Tibial artery (tissue), 4 donors: ENCODE data around the gene MGLL.

Experiments
- DNase-seq, 2 donors: peaks; one replicate each; pipeline ENCODE4 v3.0.0-alpha.2; 2019
- H3K27ac ChIP-seq, 2 donors: fragments of 200-600 bp; sonication (generic) in 1 of 2; 1 replicate in 1 of 2; 2 replicates in 1 of 2; pipeline ENCODE4 v1.5.1; 2018 to 2019; ENCODE audit warnings: mild to moderate bottlenecking in 1 of 2
- H3K27me3 ChIP-seq, 2 donors: fragments of 200-600 bp; sonication (generic) in 1 of 2; one replicate each; pipeline versions ENCODE4 v1.5.1 to v1.6.0; 2016 to 2019
- H3K36me3 ChIP-seq, 3 donors: fragments of 200-600 bp; sonication (generic) in 2 of 3; one replicate each; pipeline ENCODE4 v1.5.1; 2016 to 2019; ENCODE audit warnings: mild to moderate bottlenecking in 2 of 3
- H3K4me1 ChIP-seq, 4 donors: fragments of 200-600 bp; sonication (generic) in 2 of 4; 1 replicate in 3 of 4; 2 replicates in 1 of 4; pipeline ENCODE4 v1.5.1; 2016 to 2019
- H3K4me3 ChIP-seq, 2 donors: fragments of 200-600 bp; sonication (generic) in 1 of 2; 1 replicate in 1 of 2; 2 replicates in 1 of 2; pipeline ENCODE4 v1.5.1; 2018 to 2019; ENCODE audit warnings: mild to moderate bottlenecking in 2 of 2
- H3K9me3 ChIP-seq, 3 donors: fragments of 200-600 bp; sonication (generic) in 1 of 3; one replicate each; pipeline ENCODE4 v1.5.1; 2016 to 2019
- intact Hi-C: fragments of 100-400 bp; cut with DNase I; formaldehyde crosslinking; loops from one replicate; pipeline ENCODE4 v1.15.0; 2023; ENCODE audit warnings: low total_unique reads
- TF ChIP-seq, protein P1 (sequence below), 2 experiments: fragments of 200-600 bp in 1 of 2; fragments of 450-650 bp in 1 of 2; IDR thresholded peaks; one replicate each; pipeline ENCODE4 v1.5.1; 2017 to 2019; ENCODE audit warnings: antibody characterized with exemption in 2 of 2, mild to moderate bottlenecking in 1 of 2, moderate library complexity in 1 of 2

The MGLL gene

DNA sequence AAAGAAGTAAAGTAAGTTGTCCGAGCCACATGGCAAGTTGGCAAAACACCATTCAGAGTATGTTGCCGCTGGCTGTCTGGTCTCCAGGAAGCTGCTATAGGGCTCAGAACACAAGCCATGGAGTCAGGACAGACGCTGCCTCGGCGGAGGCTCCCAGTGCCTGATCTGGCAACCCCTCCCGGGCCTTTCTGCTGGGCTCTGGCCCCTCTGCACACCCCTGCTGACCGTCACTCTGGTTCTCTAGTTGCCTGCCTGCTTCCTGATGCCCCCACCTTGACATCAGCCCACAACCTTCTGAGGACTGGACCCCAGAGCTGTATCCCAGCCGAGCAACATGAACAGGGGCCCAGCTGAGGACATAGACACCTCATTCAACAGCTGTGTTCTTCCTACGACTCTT lies 39.1 kb downstream of the MGLL start:
- DNase-seq = peak in 1 of 2 donors; percentile 38
- Histone ChIP-seq H3K27me3 (no peaks in the 10 kb centered on the region), H3K4me1 (peaks cover 0 to 74% (median 58%) of the 10 kb centered on the region in 4 donors), H3K4me3 (no peak overlapping the region), H3K27ac (peak overlapping the region; percentile 30 to 79), H3K36me3 (no peaks in the 10 kb centered on the region), H3K9me3 (no peaks in the 10 kb centered on the region)
- intact Hi-C loops = no loop called here
- TF ChIP-seq, protein P1, sequence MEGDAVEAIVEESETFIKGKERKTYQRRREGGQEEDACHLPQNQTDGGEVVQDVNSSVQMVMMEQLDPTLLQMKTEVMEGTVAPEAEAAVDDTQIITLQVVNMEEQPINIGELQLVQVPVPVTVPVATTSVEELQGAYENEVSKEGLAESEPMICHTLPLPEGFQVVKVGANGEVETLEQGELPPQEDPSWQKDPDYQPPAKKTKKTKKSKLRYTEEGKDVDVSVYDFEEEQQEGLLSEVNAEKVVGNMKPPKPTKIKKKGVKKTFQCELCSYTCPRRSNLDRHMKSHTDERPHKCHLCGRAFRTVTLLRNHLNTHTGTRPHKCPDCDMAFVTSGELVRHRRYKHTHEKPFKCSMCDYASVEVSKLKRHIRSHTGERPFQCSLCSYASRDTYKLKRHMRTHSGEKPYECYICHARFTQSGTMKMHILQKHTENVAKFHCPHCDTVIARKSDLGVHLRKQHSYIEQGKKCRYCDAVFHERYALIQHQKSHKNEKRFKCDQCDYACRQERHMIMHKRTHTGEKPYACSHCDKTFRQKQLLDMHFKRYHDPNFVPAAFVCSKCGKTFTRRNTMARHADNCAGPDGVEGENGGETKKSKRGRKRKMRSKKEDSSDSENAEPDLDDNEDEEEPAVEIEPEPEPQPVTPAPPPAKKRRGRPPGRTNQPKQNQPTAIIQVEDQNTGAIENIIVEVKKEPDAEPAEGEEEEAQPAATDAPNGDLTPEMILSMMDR (IDR thresholded peaks at IDR 0.05) = no peak

DNA sequence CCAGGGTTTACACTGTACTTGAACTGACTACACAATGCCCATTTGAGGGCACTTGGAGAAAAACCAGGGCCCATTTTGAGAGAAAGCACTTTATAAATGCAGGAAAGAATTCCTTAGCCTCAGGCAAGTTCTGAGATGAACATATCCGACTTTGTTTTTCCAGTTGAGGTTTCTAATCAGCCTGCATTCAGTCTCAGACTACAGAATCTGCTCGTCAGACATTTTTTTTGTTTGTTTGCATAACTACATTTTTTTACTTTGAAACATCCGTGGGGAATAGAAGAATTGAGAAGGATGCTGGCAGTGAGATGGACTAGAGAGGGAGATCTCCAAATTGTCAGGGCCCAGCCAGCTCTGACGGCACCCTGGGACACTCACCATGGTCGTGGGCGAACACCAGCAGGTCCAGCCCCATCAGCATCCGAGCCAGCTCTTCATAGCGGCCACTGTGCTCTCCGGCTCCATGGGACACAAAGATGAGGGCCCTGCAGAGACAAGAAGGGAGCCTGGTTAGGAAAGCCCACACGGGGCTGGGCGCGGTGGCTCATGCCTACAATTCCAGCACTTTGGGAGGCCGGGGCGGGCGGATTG lies 40.8 kb downstream of the MGLL start:
- Histone ChIP-seq H3K27me3 (no peaks in the 10 kb centered on the region), H3K4me1 (peaks cover 0 to 61% (median 42%) of the 10 kb centered on the region in 4 donors), H3K27ac (peak overlapping the region; percentile 72 to 79), H3K9me3 (no peaks in the 10 kb centered on the region), H3K36me3 (no peaks in the 10 kb centered on the region), H3K4me3 (no peak overlapping the region)
- TF ChIP-seq, protein P1 (IDR thresholded peaks at IDR 0.05) = no peak
- intact Hi-C loops = no loop called here
- peak in 1 of 2 donors; percentile 49 for DNase-seq

GRCh38 chr3:127780536-127781400 lies 41.5 kb downstream of the MGLL start:
- peak overlapping the region; percentile 72 to 79 for H3K27ac ChIP-seq
- intact Hi-C loops = no loop called here
- no peak overlapping the region for H3K4me3 ChIP-seq
- no peaks in the 10 kb centered on the region for H3K36me3 ChIP-seq
- H3K4me1 ChIP-seq = peaks cover 0 to 61% (median 42%) of the 10 kb centered on the region in 4 donors
- no peak for DNase-seq
- TF ChIP-seq, protein P1 (IDR thresholded peaks at IDR 0.05) = no peak
- no peaks in the 10 kb centered on the region for H3K9me3 ChIP-seq
- no peaks in the 10 kb centered on the region for H3K27me3 ChIP-seq

DNA sequence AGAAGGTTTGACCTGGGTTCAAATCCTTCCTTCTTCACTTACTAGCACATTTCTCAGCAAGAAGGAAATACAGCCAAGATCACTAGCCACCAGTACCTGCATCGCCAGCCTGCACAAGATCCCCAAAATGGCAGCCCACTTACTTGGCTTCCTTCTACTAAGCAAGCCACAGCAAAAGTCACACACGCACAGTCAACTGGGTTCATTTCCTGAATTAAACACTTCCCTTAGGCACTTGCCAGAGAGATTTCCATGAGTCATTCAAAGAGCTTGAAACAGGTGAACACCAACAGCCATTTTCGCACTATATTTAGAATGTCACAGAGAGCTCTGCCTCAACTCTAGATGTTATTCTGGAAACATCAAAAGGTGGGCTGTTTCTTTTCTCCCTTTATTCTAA lies 42.6 kb downstream of the MGLL start:
- no peaks in the 10 kb centered on the region for H3K36me3 ChIP-seq

DNA sequence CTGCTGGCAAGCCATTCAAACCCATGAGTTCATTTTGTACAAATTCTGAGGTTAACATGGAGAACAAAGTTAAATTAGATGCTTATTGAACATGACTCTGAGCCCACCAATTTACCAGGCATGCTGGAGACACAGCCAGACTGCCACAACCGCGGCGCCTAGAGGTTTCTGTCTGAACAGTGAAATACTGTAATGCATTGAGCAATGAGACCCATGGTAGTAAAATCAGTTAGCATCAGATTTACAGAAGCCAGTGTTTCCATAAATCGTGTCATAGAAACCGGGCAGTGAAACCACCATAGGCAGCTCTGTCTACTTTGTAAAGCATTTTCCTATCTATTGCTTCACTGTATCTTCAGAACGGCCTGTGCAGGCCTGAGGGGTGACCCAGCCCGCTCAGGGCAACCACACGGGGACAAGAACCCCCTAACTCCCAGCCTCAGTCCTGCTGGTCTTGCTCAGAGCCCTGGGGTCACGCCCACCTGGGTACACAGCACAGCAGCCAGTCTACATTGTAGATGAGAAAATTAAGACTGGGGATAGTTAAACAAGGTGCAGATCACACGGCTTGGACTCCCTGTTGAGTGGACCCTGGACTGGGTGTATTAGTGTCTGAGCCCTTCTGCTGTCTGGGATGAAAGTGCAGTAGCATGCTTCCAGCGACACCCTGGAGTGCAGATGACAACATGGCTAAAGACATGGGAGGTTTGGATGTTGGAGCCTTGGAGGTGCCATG lies 44.2 kb downstream of the MGLL start:
- no peak for DNase-seq
- intact Hi-C loops = no loop called here
- peaks cover 0 to 73% (median 50%) of the 10 kb centered on the region in 4 donors for H3K4me1 ChIP-seq
- H3K27ac ChIP-seq = peak overlapping the region in 1 of 2 donors; percentile 79
- no peaks in the 10 kb centered on the region for H3K9me3 ChIP-seq
- no peaks in the 10 kb centered on the region for H3K36me3 ChIP-seq
- H3K4me3 ChIP-seq = no peak overlapping the region
- TF ChIP-seq, protein P1 (IDR thresholded peaks at IDR 0.05) = no peak
- no peaks in the 10 kb centered on the region for H3K27me3 ChIP-seq

More for the DNA sequence above, 42.6 kb downstream of the MGLL start:
- Histone ChIP-seq H3K4me3 (no peak overlapping the region), H3K27me3 (no peaks in the 10 kb centered on the region), H3K9me3 (no peaks in the 10 kb centered on the region), H3K27ac (peak overlapping the region; percentile 72 to 79), H3K4me1 (peaks cover 0 to 64% (median 47%) of the 10 kb centered on the region in 4 donors)
- TF ChIP-seq, protein P1 (IDR thresholded peaks at IDR 0.05) = no peak
- DNase-seq = no peak
- intact Hi-C loops = no loop called here
